Measurements from ENCODE around the gene LYPD6. TPM values are rescaled to one million over a fixed set of nuclear protein-coding genes. Genes with fewer than 3 reads are reported as not detected.

LYPD6 gene
- total and polyA plus RNA-seq, 2 experiments from 2014 or later: 4.9 to 12.4 TPM

GRCh38 chr2:149421791-149422190 lies 91.4 kb downstream of the LYPD6 start:
- no peak overlapping the region for H3K4me3 Mint-ChIP-seq

GRCh38 chr2:149422337-149422990 lies 92.1 kb downstream of the LYPD6 start:
- H3F3A ChIP-seq (replicated peaks; ENCODE audit: low read depth): no peaks in the 10 kb centered on the region
- no peak overlapping the region for H3K4me3 ChIP-seq
- H3K4me1 Mint-ChIP-seq: peaks cover 25% of the 10 kb centered on the region
- H4K20me1 ChIP-seq (replicated peaks; ENCODE audit: insufficient read depth): no peaks in the 10 kb centered on the region
- no peaks in the 10 kb centered on the region for H3K36me3 Mint-ChIP-seq (ENCODE audit: low read depth)
- no peak overlapping the region for H3K27ac ChIP-seq (ENCODE audit: low read depth)
- no peaks in the 10 kb centered on the region for H3K27me3 Mint-ChIP-seq (ENCODE audit: insufficient read depth, low read depth, poor library complexity)
- H2AFZ ChIP-seq: no peak overlapping the region
- H3K27ac Mint-ChIP-seq: no peak overlapping the region
- no peak overlapping the region for H3K4me3 Mint-ChIP-seq
- no peak for ATAC-seq
- H3K4me2 ChIP-seq: no peak overlapping the region
- 0 out of 2 replicates have a peak, but pooled peaks cover 8% of the 10 kb centered on the region for H3K4me1 ChIP-seq (ENCODE audit: insufficient read depth)
- no peak for TF ChIP-seq POLR2AphosphoS5 (IDR thresholded peaks at IDR 0.05; ENCODE audit: low read depth)
- no peak for TF ChIP-seq STAT1 (IDR thresholded peaks at IDR 0.05; ENCODE audit: unreplicated experiment)
- TF ChIP-seq NANOG (IDR thresholded peaks at IDR 0.05; ENCODE audit: borderline replicate concordance): no peak
- TF ChIP-seq, protein P1, sequence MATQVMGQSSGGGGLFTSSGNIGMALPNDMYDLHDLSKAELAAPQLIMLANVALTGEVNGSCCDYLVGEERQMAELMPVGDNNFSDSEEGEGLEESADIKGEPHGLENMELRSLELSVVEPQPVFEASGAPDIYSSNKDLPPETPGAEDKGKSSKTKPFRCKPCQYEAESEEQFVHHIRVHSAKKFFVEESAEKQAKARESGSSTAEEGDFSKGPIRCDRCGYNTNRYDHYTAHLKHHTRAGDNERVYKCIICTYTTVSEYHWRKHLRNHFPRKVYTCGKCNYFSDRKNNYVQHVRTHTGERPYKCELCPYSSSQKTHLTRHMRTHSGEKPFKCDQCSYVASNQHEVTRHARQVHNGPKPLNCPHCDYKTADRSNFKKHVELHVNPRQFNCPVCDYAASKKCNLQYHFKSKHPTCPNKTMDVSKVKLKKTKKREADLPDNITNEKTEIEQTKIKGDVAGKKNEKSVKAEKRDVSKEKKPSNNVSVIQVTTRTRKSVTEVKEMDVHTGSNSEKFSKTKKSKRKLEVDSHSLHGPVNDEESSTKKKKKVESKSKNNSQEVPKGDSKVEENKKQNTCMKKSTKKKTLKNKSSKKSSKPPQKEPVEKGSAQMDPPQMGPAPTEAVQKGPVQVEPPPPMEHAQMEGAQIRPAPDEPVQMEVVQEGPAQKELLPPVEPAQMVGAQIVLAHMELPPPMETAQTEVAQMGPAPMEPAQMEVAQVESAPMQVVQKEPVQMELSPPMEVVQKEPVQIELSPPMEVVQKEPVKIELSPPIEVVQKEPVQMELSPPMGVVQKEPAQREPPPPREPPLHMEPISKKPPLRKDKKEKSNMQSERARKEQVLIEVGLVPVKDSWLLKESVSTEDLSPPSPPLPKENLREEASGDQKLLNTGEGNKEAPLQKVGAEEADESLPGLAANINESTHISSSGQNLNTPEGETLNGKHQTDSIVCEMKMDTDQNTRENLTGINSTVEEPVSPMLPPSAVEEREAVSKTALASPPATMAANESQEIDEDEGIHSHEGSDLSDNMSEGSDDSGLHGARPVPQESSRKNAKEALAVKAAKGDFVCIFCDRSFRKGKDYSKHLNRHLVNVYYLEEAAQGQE (IDR thresholded peaks at IDR 0.05; ENCODE audit: unreplicated experiment): no peak
- TF ChIP-seq, protein P2, sequence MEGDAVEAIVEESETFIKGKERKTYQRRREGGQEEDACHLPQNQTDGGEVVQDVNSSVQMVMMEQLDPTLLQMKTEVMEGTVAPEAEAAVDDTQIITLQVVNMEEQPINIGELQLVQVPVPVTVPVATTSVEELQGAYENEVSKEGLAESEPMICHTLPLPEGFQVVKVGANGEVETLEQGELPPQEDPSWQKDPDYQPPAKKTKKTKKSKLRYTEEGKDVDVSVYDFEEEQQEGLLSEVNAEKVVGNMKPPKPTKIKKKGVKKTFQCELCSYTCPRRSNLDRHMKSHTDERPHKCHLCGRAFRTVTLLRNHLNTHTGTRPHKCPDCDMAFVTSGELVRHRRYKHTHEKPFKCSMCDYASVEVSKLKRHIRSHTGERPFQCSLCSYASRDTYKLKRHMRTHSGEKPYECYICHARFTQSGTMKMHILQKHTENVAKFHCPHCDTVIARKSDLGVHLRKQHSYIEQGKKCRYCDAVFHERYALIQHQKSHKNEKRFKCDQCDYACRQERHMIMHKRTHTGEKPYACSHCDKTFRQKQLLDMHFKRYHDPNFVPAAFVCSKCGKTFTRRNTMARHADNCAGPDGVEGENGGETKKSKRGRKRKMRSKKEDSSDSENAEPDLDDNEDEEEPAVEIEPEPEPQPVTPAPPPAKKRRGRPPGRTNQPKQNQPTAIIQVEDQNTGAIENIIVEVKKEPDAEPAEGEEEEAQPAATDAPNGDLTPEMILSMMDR (conservative IDR thresholded peaks at IDR 0.05; ENCODE audit: low read depth in 2 of 2): no peak
- TF ChIP-seq JUNB (IDR thresholded peaks at IDR 0.05; ENCODE audit: unreplicated experiment): no peak
- TF ChIP-seq ZNF331 (CRISPR knock-in tag; IDR thresholded peaks at IDR 0.05; ENCODE audit: low read depth): no peak
- H3K9me3 Mint-ChIP-seq: no peaks in the 10 kb centered on the region
- no peaks in the 10 kb centered on the region for H3K9me2 ChIP-seq (ENCODE audit: insufficient read depth)
- no peaks in the 10 kb centered on the region for H3K79me2 ChIP-seq (replicated peaks; ENCODE audit: insufficient read depth)
- no peaks in the 10 kb centered on the region for H3K36me3 ChIP-seq (ENCODE audit: insufficient read depth)
- no peaks in the 10 kb centered on the region for H3K27me3 ChIP-seq (ENCODE audit: insufficient read depth)
- DNase-seq (ENCODE audit: low spot score): no peak

More at GRCh38 chr2:149421791-149422190, 91.4 kb downstream of the LYPD6 start:
- no peaks in the 10 kb centered on the region for H3K9me3 Mint-ChIP-seq
- no peak overlapping the region for H2AFZ ChIP-seq
- H4K20me1 ChIP-seq (replicated peaks; ENCODE audit: insufficient read depth): no peaks in the 10 kb centered on the region
- no peak overlapping the region for H3K4me3 ChIP-seq
- no peak overlapping the region for H3K27ac Mint-ChIP-seq
- no peaks in the 10 kb centered on the region for H3K79me2 ChIP-seq (replicated peaks; ENCODE audit: insufficient read depth)
- H3K36me3 ChIP-seq (ENCODE audit: insufficient read depth): no peaks in the 10 kb centered on the region
- H3K4me1 Mint-ChIP-seq: peaks cover 28% of the 10 kb centered on the region
- H3K27me3 Mint-ChIP-seq (ENCODE audit: insufficient read depth, low read depth, poor library complexity): no peaks in the 10 kb centered on the region
- ATAC-seq: no peak
- 0 out of 2 replicates have a peak, but pooled peaks cover 8% of the 10 kb centered on the region for H3K4me1 ChIP-seq (ENCODE audit: insufficient read depth)
- no peak for TF ChIP-seq EZH2 (IDR thresholded peaks at IDR 0.05; ENCODE audit: low read depth, unreplicated experiment)
- TF ChIP-seq, protein P3, sequence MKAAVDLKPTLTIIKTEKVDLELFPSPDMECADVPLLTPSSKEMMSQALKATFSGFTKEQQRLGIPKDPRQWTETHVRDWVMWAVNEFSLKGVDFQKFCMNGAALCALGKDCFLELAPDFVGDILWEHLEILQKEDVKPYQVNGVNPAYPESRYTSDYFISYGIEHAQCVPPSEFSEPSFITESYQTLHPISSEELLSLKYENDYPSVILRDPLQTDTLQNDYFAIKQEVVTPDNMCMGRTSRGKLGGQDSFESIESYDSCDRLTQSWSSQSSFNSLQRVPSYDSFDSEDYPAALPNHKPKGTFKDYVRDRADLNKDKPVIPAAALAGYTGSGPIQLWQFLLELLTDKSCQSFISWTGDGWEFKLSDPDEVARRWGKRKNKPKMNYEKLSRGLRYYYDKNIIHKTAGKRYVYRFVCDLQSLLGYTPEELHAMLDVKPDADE (IDR thresholded peaks at IDR 0.05): no peak
- no peak for TF ChIP-seq STAT1 (IDR thresholded peaks at IDR 0.05; ENCODE audit: unreplicated experiment)
- no peak for TF ChIP-seq ZNF114 (CRISPR knock-in tag; IDR thresholded peaks at IDR 0.05)
- no peak for TF ChIP-seq JUNB (IDR thresholded peaks at IDR 0.05; ENCODE audit: unreplicated experiment)
- DNase-seq (ENCODE audit: low spot score): no peak
- no peak overlapping the region for H3K27ac ChIP-seq (ENCODE audit: low read depth)
- no peaks in the 10 kb centered on the region for H3K9me2 ChIP-seq (ENCODE audit: insufficient read depth)
- H3F3A ChIP-seq (replicated peaks; ENCODE audit: low read depth): no peaks in the 10 kb centered on the region
- no peaks in the 10 kb centered on the region for H3K27me3 ChIP-seq (ENCODE audit: insufficient read depth)
- no peaks in the 10 kb centered on the region for H3K36me3 Mint-ChIP-seq (ENCODE audit: low read depth)
- H3K4me2 ChIP-seq: no peak overlapping the region

Measured in GM23338 (cell line).